Epithelial cell of proximal tubule (primary cell): ENCODE data around the gene ACAP2. TPM values are rescaled to one million over a fixed set of nuclear protein-coding genes. Genes with fewer than 3 reads are reported as not detected.
"Not testable (repeated sequence)": the region's sequence is repeated elsewhere in the genome, so short reads cannot be mapped to it uniquely, and the experiment has no call there.

Source experiments
- DNase-seq: peaks from one replicate; pipeline ENCODE4 v3.0.0-alpha.2; 2011; ENCODE audit warnings: low read depth
- H3K4me3 ChIP-seq: 2 replicates; pipeline ENCODE4 v1.5.1; 2011; ENCODE audit warnings: low read depth, mild to moderate bottlenecking, low read length
- total RNA-seq: library from RNA; depleted of rRNA; stranded (reverse); fragments of >200 nt; gene quantifications from 2 replicates; pipeline ENCODE4 v1.2.3, GENCODE V29; 2015
- TF ChIP-seq, protein P1 (sequence below): conservative IDR thresholded peaks from 2 replicates; pipeline ENCODE4 v1.5.1; 2012; ENCODE audit warnings: low read depth, mild to moderate bottlenecking, low read length

The ACAP2 gene
- total RNA-seq, 1 donor from 2014 or later, result 26.2 TPM

DNA sequence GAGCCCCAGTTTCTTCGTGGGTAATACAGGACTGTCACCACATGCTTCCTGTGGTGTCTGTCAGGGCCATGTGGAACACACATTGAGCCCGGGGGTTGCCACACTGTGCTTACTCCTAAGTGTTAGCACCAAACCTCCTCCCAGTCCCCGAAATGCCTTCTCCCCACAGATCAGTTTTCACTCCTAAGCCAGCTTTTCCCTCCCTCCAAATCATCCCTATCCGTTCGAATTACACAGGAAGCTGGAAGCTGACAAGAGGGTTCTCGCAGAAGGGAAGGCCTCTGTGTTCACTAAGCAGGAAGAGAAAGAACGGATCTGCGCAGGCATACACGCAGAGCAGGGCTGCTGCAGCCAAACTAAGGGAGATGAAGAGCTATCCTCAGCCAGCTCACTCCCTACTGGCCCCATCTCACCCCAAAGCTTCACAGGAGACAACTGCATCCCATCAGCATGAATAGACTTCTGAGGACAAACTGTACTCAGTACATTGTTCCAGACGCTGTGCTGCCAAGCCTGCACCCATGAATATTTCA, 204.2 kb downstream of the ACAP2 start:
- DNase-seq, result no peak
- H3K4me3 ChIP-seq, result no peak overlapping the region
- TF ChIP-seq, protein P1, sequence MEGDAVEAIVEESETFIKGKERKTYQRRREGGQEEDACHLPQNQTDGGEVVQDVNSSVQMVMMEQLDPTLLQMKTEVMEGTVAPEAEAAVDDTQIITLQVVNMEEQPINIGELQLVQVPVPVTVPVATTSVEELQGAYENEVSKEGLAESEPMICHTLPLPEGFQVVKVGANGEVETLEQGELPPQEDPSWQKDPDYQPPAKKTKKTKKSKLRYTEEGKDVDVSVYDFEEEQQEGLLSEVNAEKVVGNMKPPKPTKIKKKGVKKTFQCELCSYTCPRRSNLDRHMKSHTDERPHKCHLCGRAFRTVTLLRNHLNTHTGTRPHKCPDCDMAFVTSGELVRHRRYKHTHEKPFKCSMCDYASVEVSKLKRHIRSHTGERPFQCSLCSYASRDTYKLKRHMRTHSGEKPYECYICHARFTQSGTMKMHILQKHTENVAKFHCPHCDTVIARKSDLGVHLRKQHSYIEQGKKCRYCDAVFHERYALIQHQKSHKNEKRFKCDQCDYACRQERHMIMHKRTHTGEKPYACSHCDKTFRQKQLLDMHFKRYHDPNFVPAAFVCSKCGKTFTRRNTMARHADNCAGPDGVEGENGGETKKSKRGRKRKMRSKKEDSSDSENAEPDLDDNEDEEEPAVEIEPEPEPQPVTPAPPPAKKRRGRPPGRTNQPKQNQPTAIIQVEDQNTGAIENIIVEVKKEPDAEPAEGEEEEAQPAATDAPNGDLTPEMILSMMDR, result no peak

GRCh38 chr3:195238081-195238571, 204.7 kb downstream of the ACAP2 start:
- no peak for DNase-seq
- no peak overlapping the region for H3K4me3 ChIP-seq
- TF ChIP-seq, protein P1, result no peak

DNA sequence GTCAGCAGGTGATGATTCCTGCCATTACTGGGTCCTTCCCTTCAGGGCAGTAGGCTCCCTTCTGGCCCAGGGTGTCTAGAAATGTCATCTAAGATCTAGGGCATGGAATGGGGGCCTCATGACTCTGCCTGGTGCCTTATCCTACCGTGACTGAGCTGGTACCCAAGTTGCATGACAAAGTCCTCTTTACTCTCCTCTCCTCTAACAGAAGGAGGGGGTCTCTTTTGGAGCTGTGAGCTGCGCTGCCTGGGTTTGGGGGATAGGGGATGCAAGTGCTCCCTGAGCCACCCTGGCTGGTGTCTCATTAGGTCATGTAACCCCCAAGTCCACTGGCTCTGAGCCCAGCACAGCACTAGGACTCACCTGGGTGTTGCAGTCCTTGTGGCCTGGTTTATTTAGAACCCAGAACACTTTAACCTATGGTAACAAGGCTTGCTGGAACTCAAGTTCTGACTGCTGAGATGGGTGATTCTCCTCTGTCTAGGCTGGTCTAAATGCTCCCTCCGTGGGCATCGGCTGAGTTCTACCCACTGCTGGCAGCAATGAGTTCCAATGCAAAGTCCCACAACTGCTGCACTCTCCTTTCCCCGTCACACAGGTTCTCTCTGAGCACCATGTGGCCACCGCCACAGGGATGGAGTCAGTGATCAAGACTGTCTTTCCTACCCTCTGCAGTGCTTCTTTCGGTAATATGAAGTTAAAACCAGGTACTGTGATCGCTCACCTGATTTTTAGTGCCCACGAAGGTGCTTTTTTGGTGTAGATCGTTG, 205.8 kb downstream of the ACAP2 start:
- TF ChIP-seq, protein P1, result no peak
- DNase-seq, result no peak
- H3K4me3 ChIP-seq, result no peak overlapping the region

- TF ChIP-seq, protein P1, result no peak
- H3K4me3 ChIP-seq, result no peak overlapping the region
- DNase-seq, result no peak
Observed at GRCh38 chr3:195236076-195236798, 206.6 kb downstream of the ACAP2 start.

- no peak for DNase-seq
- H3K4me3 ChIP-seq, result no peak overlapping the region
- TF ChIP-seq, protein P1, result no peak
Observed at GRCh38 chr3:195230244-195230643, 212.6 kb downstream of the ACAP2 start.

DNA sequence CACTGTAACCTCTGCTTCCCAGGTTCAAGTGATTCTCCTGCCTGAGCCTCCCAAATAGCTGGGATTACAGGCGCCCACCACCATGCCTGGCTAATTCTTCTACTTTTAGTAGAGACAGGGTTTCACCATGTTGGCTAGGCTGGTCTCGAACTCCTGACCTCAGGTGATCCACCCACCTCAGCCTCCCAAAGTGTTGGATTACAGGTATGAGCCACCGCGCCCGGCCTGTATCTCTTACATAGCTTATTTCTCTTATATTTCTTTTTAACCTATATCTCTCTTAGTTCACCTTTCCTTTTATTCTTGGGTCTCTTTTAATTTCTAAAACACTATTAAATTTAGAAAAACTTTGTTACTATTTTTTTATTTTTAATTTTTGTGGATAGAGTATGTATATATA, 213.9 kb downstream of the ACAP2 start:
- DNase-seq, H3K4me3 ChIP-seq: not testable (repeated sequence)

- DNase-seq, result no peak
- TF ChIP-seq, protein P1, result no peak
- no peak overlapping the region for H3K4me3 ChIP-seq
Observed at GRCh38 chr3:195227871-195228270, 214.9 kb downstream of the ACAP2 start.
